Right lobe of liver (tissue), 6 donors: ENCODE results near the gene CLMP. TPM values are rescaled to one million over a fixed set of nuclear protein-coding genes. Genes with fewer than 3 reads are reported as not detected.

Experiments used
- ATAC-seq, 4 donors: fragments of 200-7000 bp; cut with Tn5 transposase; one replicate each; pipeline ENCODE4 v1.9.1; 2020; ENCODE audit warnings: mild to moderate bottlenecking in 4 of 4, moderate library complexity in 4 of 4
- DNase-seq, 3 donors: peaks; one replicate each; pipeline ENCODE4 v3.0.0-alpha.2; 2020
- H3K27ac ChIP-seq, 3 donors: fragments of 200-600 bp; one replicate each; pipeline ENCODE4 v1.8.0; 2022
- H3K27me3 ChIP-seq, 2 donors: fragments of 200-600 bp; one replicate each; pipeline ENCODE4 v1.8.0; 2022
- H3K36me3 ChIP-seq, 4 donors: fragments of 200-600 bp; sonication (generic) in 1 of 4; one replicate each; pipeline versions ENCODE4 v1.5.1 to v1.8.0; 2017 to 2022; ENCODE audit warnings: control low read depth in 1 of 4
- H3K4me1 ChIP-seq, 4 donors: fragments of 200-600 bp; sonication (generic) in 1 of 4; one replicate each; pipeline versions ENCODE4 v1.5.1 to v1.8.0; 2017 to 2022; ENCODE audit warnings: control low read depth in 1 of 4
- H3K4me3 ChIP-seq, 3 donors: fragments of 200-600 bp; one replicate each; pipeline ENCODE4 v1.8.0; 2022
- H3K9me3 ChIP-seq, 4 donors: fragments of 200-600 bp; sonication (generic) in 1 of 4; one replicate each; pipeline versions ENCODE4 v1.5.1 to v1.8.0; 2017 to 2022; ENCODE audit warnings: control low read depth in 1 of 4
- POLR2A ChIP-seq: fragments of 450-650 bp; IDR thresholded peaks from one replicate; pipeline ENCODE4 v1.6.1; 2017; ENCODE audit warnings: antibody characterized with exemption, mild to moderate bottlenecking
- WGBS: methylation state at CpG from one replicate; pipeline ENCODE4 v1.1.6; 2018; ENCODE audit warnings: low coverage, low lambda C conversion rate; ENCODE audit not compliant: insufficient coverage; ENCODE audit errors: missing lambda C conversion rate; 5-methylcytosine and 5-hydroxymethylcytosine counted together
- intact Hi-C, 2 donors: fragments of 100-400 bp; cut with DNase I; formaldehyde crosslinking; loops; one replicate each; pipeline versions ENCODE4 v1.11.2 to v1.14.1; 2022
- total RNA-seq, 6 experiments: library from RNA; depleted of rRNA in 2 of 6; stranded (reverse); fragments of >200 nt in 2 of 6; fragmentation: NEBNext Ultra II Directional in 3 of 6; extraction: Animal tissue kit (Norgen Biotek cat#: 25700) in 3 of 6; gene quantifications; one replicate each; pipeline versions ENCODE4 v1.1.0 to v1.2.4, GENCODE V29; 2016 to 2023
- TF ChIP-seq, protein P1 (sequence below), 4 donors: fragments of 200-600 bp in 3 of 4; fragments of 450-650 bp in 1 of 4; IDR thresholded peaks; one replicate each; pipeline versions ENCODE4 v1.5.1 to v1.8.0; 2016 to 2022; ENCODE audit warnings: antibody characterized with exemption in 4 of 4, mild to moderate bottlenecking in 2 of 4
- donor health status: DM: no; HTN: yes; CAD: no.
- donor health status: DM: no; HTN: no; CAD: no.
- donor health status: DM: no; HTN: no; CAD: no.
- donor health status: DM: no; HTN: yes; CAD: no.
- donor health status: DM: no; HTN: yes; CAD: no.

CLMP gene
- total RNA-seq, 6 experiments from 2014 or later: 0.17 to 1.2 (median 0.51) TPM

DNA sequence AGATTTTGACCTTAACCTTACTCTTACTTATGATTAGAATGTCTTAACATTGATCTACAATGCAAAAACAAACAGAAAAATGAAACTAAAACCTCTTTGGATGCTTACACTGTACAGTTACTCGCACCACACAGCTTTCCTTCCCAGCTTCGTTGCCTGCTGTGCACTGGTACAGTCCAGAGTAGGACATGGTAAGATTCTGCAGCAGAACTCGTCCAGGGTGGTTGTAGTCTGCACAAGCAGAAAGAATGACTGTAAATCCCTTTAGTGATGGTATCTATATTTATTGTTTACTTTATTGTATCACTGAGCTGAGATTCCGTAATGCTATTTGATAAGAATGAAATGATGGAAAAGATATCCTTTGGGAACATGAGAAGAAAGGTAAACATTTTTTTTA lies 112.1 kb downstream of the CLMP start:
- TF ChIP-seq POLR2A: no peak
- TF ChIP-seq, protein P1, sequence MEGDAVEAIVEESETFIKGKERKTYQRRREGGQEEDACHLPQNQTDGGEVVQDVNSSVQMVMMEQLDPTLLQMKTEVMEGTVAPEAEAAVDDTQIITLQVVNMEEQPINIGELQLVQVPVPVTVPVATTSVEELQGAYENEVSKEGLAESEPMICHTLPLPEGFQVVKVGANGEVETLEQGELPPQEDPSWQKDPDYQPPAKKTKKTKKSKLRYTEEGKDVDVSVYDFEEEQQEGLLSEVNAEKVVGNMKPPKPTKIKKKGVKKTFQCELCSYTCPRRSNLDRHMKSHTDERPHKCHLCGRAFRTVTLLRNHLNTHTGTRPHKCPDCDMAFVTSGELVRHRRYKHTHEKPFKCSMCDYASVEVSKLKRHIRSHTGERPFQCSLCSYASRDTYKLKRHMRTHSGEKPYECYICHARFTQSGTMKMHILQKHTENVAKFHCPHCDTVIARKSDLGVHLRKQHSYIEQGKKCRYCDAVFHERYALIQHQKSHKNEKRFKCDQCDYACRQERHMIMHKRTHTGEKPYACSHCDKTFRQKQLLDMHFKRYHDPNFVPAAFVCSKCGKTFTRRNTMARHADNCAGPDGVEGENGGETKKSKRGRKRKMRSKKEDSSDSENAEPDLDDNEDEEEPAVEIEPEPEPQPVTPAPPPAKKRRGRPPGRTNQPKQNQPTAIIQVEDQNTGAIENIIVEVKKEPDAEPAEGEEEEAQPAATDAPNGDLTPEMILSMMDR (IDR thresholded peaks at IDR 0.05): no peak
- DNase-seq: no peak
- no peak overlapping the region for H3K4me3 ChIP-seq
- H3K4me1 ChIP-seq: no peaks in the 10 kb centered on the region
- peak; percentile 36 to 67 (median 51) for ATAC-seq
- H3K36me3 ChIP-seq: no peaks in the 10 kb centered on the region
- no peaks in the 10 kb centered on the region for H3K9me3 ChIP-seq
- no peak overlapping the region for H3K27ac ChIP-seq
- H3K27me3 ChIP-seq: no peaks in the 10 kb centered on the region
- intact Hi-C loops: no loop called here
- 62% methylated on average over 4 of the region's 4 CpGs for WGBS

DNA sequence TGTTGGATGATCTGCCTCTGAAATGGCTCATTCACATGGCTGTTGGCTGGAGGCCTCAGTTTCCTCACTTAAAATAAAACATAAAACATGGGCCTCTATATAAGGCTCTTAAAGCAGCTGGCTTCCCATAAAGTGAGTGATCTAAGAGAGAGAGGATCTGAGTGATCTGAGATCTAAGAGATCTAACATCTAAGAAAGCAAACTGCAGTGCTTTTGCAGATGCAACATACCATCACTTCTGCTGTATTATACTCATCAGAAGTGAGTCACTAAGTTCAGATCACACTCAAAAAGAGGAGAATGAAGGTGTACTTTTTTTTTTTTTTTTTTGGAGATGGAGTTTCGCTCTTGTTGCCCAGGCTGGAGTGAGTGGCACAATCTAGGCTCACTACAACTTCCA lies 115.0 kb downstream of the CLMP start:
- Histone ChIP-seq H3K36me3 (no peaks in the 10 kb centered on the region), H3K27ac (no peak overlapping the region), H3K4me3 (no peak overlapping the region), H3K27me3 (no peaks in the 10 kb centered on the region), H3K4me1 (no peaks in the 10 kb centered on the region), H3K9me3 (no peaks in the 10 kb centered on the region)
- 89% methylated on average over 1 of the region's 1 CpG for WGBS
- intact Hi-C loops: no loop called here
- no peak for TF ChIP-seq POLR2A
- TF ChIP-seq, protein P1 (IDR thresholded peaks at IDR 0.05): no peak
- DNase-seq (no peak), ATAC-seq (no peak)

DNA sequence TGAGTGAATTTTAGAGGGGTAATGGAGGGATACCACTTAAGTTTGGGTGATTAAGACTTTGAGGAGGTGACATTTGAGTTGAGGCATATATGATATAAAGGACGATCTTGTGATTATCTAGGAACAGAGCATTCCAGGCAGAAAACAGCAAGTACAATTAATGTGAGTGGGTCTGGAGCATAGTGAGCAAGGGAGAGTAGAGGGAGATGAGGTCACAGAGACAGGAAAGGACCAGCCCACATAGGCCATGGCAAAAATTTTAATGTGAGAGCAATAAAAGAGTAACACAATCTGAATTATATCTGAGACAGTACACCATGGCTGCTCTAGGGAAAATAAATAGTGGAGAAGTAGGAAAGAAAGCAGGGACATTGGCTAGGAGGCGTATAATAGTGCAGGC lies 118.6 kb downstream of the CLMP start:
- 78% methylated on average over 2 of the region's 2 CpGs for WGBS
- Histone ChIP-seq H3K27me3 (no peaks in the 10 kb centered on the region), H3K4me1 (no peaks in the 10 kb centered on the region), H3K9me3 (no peaks in the 10 kb centered on the region), H3K36me3 (no peaks in the 10 kb centered on the region), H3K27ac (no peak overlapping the region), H3K4me3 (no peak overlapping the region)
- TF ChIP-seq POLR2A: no peak
- TF ChIP-seq, protein P1 (IDR thresholded peaks at IDR 0.05): no peak
- intact Hi-C loops: no loop called here
- ATAC-seq (no peak), DNase-seq (no peak)

- intact Hi-C loops: no loop called here
- Histone ChIP-seq H3K4me1 (no peaks in the 10 kb centered on the region), H3K27me3 (no peaks in the 10 kb centered on the region), H3K27ac (no peak overlapping the region), H3K9me3 (no peaks in the 10 kb centered on the region), H3K4me3 (no peak overlapping the region), H3K36me3 (no peaks in the 10 kb centered on the region)
- DNase-seq: no peak
- no peak for ATAC-seq
- 75% methylated on average over 8 of the region's 14 CpGs for WGBS
- TF ChIP-seq, protein P1 (IDR thresholded peaks at IDR 0.05): no peak
- no peak for TF ChIP-seq POLR2A
Measured at GRCh38 chr11:123073343-123074057, 121.5 kb downstream of the CLMP start.

GRCh38 chr11:123072762-123073161 lies 122.3 kb downstream of the CLMP start:
- Histone ChIP-seq H3K4me1 (no peaks in the 10 kb centered on the region), H3K4me3 (no peak overlapping the region), H3K9me3 (no peaks in the 10 kb centered on the region), H3K36me3 (no peaks in the 10 kb centered on the region), H3K27ac (no peak overlapping the region), H3K27me3 (no peaks in the 10 kb centered on the region)
- ATAC-seq: no peak
- intact Hi-C loops: no loop called here
- DNase-seq: no peak
- no peak for TF ChIP-seq POLR2A
- TF ChIP-seq, protein P1 (IDR thresholded peaks at IDR 0.05): no peak
